NCI-H2107 treated with DMSO at 0.1 percent for 48 hours (cell line): ENCODE measurements around the gene SLC22A23.

Experiments
- DNase-seq: peaks from one replicate; lab custom pipeline; 2025; ENCODE audit not compliant: unreplicated experiment; lab: John Stamatoyannopoulos, UW

SLC22A23 gene

GRCh38 chr6:3288711-3289663 lies 167.9 kb downstream of the SLC22A23 start:
- DNase-seq = no peak

GRCh38 chr6:3287976-3288707 lies 168.7 kb downstream of the SLC22A23 start:
- no peak for DNase-seq

- no peak for DNase-seq
These were observed 169.5 kb downstream of the SLC22A23 start for GRCh38 chr6:3287308-3287707.

GRCh38 chr6:3286641-3287171 lies 170.1 kb downstream of the SLC22A23 start:
- no peak for DNase-seq

- DNase-seq = no peak
These were observed 171.1 kb downstream of the SLC22A23 start for GRCh38 chr6:3285732-3286131.

GRCh38 chr6:3285049-3285639 lies 171.7 kb downstream of the SLC22A23 start:
- DNase-seq = no peak

- no peak for DNase-seq
These were observed 172.4 kb downstream of the SLC22A23 start for GRCh38 chr6:3284436-3284876.

- DNase-seq = no peak
These were observed 173.0 kb downstream of the SLC22A23 start for GRCh38 chr6:3283641-3284435.

GRCh38 chr6:3283241-3283640 lies 173.6 kb downstream of the SLC22A23 start:
- no peak for DNase-seq

GRCh38 chr6:3282476-3283236 lies 174.2 kb downstream of the SLC22A23 start:
- no peak for DNase-seq

- DNase-seq = no peak
These were observed 175.0 kb downstream of the SLC22A23 start for GRCh38 chr6:3281631-3282475.

GRCh38 chr6:3280866-3281465 lies 175.9 kb downstream of the SLC22A23 start:
- no peak for DNase-seq

- no peak for DNase-seq
These were observed 176.8 kb downstream of the SLC22A23 start for GRCh38 chr6:3280091-3280490.

GRCh38 chr6:3278691-3279090 lies 178.2 kb downstream of the SLC22A23 start:
- no peak for DNase-seq

GRCh38 chr6:3277851-3278416 lies 178.9 kb downstream of the SLC22A23 start:
- DNase-seq = no peak

GRCh38 chr6:3277251-3277650 lies 179.6 kb downstream of the SLC22A23 start:
- no peak for DNase-seq

GRCh38 chr6:3276174-3277167 lies 180.4 kb downstream of the SLC22A23 start:
- DNase-seq = no peak
